ENCODE results near the gene GRAMD2B.

GRCh38 chr5:126536874-126537273, 113.7 kb downstream of the GRAMD2B start:
- TF ChIP-seq EZH2 (IDR thresholded peaks at IDR 0.05; ENCODE audit: insufficient read depth, poor library complexity, severe bottlenecking) = no peak
- no peak for TF ChIP-seq EZH2phosphoT487 (IDR thresholded peaks at IDR 0.05; ENCODE audit: insufficient read depth, low read depth)

Measured in GM23248 (cell line).